GM21786 (cell line): ENCODE measurements around the gene PRICKLE2.

Experiments
- ATAC-seq: cut with Tn5 transposase; IDR thresholded peaks from one replicate; pipeline ENCODE4 v1.9.1; 2021; ENCODE audit not compliant: unreplicated experiment

PRICKLE2 gene

DNA sequence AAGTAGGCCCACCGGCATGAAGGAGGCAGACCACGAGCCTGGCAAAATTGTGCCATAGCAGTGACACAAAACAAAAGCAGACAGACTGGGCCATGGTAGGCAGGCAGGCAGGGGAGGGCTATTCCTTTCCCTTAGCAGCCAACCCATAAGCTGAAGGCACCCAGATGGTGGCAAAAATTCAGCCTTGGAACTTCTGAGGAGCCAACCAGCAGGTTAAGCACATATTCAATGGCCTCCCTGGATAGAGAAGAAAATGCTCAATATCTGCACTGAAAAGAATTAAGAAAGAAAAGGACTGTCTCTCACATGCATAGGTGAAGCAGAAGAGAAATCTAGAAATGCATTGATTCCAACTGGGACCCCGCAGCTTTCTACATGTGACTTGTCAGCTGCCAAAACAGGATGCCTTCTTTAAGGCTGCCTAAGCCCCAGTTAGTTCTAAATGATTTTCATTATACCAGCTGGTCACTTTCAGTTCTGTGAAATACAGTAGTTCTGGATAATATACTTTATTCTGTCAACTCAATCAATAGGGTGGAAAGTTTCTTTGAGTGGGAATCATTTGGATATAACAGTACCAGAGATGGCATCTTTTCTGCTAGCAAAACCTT is 2.7 kb downstream of the PRICKLE2 start:
- ATAC-seq = no peak

DNA sequence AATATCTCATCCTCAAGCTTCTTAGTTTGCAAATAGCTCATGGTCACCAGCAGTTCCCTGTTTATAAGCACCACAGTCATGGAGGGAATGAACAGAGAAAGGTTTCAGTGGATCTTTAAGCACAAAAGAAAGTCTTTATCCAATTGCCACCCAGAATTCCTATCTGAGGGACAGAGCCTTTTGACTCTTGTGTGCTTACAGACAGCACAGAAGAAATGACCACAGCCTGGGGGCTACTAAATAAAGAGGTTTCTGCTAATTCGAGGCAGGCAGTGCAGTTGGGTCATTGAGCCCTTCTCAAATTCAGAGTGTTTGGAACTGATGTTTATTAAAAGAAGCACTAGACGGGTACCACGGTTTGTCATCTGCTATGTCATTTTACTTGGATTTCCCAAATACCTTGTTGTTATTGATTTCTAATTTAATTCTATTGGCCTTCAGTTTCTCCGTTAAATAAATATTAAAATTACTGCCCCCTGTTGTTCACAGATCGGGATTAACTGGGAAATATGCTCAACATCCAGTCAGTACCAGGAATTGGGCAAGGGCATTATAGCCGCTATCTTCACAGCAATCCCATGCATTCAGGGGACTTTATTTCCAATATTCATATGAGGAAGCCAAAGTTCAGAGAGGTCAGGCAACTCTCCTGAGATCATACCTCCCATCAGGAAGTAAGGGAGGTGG is 3.6 kb downstream of the PRICKLE2 start:
- no peak for ATAC-seq

DNA sequence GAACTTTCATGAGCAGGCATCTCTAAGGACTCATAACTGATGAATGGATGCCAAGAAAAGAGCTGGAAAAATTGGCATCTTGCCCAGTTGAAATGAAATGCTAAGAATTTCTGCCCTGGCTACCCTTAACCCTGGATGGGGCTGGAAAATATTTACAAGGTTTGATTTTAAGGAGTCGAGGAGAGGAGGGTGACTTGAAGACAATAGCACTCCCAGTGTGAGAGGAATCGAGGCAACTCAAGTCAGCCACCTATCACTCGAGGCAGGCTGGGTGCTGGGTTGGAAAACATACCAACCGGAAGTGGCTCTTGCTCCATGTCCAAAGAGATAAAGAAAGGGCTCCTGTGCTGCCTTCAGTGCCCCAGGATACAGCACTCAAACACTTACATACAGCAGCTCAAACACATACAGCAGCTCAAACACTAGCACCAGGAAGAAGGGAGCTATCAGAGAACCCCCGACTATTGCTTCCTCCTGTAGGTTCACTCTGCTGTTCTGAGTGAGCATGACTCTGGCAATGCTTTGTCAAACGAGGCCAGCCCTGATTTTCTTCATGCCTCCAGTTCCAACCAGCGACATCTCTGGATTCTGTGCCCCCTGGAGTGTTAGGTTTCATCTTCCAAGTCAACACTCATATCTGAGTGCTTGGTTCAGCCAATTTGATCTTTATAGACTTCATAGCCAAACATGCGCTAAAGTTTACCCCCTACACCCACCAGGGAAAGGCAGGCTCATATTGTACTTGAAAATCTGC is 4.9 kb downstream of the PRICKLE2 start:
- ATAC-seq = no peak

DNA sequence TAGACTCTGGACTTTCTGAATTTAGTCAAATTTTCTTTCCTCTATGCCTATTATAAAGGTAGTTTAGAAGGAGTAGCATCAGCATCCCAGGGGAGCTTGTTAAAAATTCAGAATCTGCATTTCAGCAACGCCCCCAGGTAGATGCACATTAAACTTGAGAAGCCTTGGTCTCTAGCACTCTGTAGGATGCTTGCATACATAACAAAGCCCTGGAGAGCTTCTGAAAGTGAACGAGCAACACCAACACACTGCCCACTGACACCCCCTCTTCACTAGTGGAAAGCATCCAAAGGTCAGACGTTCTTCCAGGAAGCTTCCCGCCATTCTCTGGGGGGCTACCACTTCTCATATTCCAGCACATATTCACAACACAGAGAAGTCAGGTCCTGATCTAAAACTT is 6.5 kb downstream of the PRICKLE2 start:
- no peak for ATAC-seq

DNA sequence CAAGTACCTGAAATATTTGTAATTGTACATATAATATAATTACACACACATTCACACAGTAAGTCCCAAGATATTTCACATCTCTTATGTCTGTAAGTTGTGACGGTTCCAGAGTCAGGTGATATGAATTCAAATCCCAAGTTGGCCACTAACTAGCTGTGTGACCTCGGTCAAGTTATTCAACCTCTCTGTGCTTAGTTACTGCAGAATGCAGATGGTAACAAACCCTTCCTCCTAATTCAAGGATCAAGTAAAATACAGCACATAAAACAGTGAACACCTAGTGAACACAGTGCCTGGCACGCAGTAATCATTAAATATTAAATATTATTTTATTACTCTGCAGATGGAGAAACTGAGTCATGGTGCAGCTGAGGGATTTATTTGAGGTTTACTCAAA is 6.9 kb downstream of the PRICKLE2 start:
- no peak for ATAC-seq

DNA sequence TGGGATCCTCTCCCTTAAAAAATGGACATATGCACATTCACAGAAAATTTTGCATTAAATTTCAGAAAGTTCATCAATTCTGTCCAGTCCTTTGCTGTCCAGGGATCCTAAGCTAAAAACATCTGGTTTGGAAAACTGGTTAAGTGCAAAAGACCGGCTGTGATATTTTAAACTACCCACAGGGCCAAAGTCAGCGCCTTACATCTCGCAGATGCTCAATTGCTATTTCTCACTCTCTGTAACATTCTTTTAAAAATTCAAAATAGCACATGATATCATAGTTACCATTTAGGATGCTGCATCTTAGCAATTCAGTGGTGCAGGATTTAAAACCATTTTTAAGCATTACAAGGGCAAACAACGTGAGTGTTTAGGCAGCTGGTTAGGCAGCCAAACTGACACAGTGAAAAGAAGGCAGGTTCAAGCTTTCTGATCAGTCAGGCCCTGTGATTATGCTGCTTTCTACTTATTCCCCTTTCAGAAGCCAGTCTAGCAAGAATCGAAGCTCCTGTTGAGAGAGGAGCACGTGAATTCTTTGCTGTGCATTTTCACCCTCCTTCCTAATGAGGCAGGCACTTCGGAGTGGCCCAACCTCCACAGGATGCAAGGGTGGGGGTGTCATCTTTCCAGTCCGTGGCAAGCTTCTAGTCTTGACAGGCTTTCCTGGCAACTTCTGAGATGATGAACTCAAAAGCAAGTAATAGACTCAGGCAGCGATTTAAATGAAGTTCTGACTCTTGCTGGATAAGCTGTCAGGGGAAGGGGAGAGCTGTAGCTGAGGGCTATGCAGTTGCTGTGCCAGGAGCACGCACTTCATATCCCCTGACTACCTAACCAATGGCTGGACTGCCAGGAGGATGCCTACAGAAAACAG is 8.8 kb downstream of the PRICKLE2 start:
- no peak for ATAC-seq

DNA sequence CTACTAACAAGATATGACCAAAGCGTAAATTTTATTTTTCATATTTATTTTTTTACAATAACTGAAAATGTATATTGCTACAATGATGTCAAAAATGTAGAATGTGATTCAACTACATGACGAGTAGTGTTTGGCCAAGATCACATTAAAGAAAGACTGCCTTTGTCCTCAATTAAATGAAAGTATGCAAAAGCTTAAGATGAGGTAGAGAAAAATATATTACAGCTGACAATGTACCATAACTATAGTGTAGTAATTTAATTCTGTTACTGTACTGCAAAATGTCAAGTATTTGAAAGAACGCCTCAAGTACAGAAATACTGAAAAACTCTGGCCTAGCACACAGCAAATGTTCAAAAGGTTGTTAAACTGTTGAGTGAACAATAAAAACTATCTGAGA is 9.7 kb downstream of the PRICKLE2 start:
- no peak for ATAC-seq

DNA sequence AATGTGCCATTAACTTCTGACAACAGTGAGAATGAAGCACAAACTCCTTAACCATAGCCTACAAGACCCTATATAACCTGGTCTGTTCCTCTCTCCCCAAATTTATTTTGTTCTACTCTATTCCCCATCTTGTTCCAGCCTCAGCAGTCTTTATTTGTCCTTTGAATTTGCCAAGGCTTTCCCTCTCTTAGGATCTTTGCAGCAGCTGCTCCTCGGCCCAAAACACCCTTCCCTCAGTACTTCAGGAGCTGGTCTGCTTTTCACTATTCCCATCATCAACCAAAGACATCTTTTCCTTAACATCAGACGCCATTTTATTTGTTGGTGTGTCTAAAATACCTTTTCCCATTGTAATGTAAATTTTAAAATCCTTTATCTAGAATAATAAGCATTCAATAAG is 10.2 kb downstream of the PRICKLE2 start:
- ATAC-seq = no peak

DNA sequence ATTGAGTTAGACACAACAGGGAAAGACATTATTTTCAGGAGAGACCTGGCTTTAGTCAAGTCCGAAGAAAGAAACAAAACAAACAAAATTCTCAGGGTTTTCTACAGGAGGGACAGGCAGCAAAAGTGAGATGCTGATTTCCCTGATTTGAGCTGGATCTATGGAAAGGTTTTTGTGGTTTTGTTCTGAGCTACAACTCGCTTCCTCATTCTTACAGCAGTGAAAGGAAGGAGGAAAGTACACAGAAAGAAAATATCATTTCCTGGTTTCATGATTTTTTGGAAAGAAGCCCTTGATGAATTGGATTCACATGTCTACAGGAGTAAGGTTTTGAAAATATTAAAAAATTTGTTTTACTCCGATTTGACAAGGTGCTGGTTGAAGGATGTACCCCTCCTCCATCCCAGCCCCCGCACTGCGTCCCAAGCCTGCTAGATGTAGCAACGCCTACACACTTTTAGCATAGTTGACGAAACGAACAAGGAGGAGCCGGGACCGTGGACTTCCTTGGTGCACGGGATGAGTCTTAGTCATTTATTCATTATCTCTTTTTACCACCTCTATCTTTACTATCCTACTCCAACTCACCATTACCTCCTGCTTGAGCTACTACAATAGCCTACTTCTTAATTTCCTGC is 10.8 kb downstream of the PRICKLE2 start:
- ATAC-seq = no peak

DNA sequence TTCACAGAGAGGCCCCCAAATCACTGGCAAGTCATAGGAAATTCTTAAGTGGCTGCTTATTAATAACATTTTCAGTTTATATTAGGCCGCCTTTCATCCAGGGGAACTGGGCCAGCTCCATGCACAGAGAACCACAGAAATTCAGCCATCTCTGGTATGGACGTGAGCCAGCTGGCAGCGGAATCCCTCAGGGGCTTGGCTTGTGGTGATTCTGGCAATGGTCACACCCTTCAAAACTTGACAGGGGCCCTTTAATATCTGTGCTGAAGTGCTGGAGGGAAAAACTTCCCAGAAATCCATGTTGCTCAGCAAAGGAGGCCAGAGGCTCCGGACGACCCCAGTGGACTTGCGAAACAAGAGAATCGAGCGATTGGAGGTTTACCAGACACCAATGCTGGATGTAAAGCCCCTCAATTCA is 11.3 kb downstream of the PRICKLE2 start:
- no peak for ATAC-seq

DNA sequence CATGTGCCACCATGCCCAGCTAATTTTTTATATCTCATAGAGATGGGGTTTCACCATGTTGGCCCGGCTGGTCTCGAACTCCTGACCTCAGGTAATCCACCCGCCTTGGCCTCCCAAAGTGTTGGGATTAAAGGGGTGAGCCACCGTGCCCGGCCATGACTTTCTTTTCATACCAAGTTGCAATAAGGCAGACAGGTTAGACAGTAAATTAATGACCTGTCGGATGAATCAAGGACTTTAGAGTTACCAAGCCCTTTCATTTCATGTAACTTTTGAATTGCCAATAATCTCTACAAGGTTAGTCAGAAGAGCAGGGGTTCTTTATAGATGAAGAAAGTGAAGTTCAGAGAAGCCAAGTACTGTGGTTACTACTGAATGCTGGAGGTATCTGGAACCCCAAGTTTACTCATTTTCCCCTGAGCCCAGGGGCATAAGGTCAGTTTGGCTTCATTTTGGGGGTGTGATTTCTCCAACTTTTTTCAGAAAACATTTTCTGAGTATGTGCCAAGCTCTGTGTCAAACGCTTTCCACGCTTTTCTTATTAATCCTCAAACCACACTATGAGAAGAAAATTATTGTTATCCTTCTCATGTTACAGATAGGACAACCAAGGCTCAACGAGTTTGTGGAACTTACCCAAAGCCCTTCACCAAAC is 11.9 kb downstream of the PRICKLE2 start:
- no peak for ATAC-seq

DNA sequence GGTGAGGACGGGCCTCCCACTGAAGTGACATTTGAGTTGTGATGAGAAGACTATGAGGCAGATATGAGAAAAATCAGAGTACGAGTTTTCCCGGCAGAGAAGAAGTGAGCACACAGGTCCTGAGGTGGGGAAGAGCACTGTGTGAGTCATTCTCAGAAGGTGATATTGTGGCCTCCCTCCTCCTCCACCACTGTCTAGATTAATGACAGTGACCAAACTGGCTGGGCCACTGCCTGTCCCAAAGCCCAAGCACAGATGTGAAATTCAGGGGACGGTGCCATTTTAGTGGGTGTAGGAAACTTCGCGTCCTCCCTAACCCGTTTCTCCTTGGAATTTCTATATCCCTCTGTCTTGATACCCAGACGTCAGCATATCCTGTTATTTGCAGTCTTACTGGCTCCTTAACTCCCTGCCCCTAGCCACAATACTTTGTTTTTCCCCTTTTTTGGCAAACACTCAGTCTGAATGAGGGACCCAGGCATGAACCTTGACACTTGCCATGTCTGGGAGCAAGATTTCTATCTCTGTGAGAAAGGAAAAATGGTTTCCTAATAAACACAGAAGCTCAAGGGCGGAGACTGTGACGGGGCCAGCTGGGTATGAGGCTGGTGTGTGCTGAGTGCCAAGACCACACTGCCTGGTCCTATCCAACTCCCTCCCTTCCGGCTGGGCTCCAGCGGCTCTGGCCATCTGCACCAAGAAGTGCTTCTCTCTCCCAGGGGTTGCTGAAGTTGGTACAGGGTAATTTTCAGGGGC is 15.2 kb downstream of the PRICKLE2 start:
- no peak for ATAC-seq

DNA sequence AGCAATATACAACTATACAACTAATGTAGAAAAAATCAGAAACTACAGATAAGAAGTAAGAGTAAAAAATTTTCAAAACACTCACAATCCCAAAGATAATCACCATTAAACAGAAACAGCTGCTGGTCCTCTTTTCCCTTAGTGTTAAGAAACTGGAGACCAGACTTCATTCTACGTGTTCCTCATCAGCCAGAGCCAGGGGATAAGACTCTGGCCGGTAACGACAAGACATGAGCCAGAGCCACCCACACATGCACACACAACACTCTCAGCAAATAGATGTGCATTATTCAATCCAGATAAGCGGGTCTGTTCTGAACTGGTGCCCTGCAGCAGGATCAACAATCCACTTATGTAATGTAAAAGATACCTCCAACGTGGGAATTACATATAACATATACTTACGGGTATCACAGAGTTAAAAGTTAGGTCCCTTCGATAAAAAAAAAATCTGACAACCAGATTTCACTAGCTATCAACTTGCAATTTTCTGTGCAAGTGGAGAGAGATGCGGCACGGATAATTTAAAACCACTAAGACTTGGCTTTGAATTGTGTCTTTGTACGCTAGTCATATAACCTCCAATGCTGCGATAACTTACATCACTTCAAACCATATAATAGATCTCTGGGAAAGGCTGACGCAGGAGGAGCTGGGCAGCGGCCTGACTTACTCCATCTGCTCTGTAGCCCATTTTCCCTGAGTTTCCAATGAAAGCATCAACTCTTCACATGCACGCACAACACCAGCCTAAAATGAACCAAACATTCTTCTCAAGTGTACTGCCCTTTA is 17.8 kb downstream of the PRICKLE2 start:
- no peak for ATAC-seq

DNA sequence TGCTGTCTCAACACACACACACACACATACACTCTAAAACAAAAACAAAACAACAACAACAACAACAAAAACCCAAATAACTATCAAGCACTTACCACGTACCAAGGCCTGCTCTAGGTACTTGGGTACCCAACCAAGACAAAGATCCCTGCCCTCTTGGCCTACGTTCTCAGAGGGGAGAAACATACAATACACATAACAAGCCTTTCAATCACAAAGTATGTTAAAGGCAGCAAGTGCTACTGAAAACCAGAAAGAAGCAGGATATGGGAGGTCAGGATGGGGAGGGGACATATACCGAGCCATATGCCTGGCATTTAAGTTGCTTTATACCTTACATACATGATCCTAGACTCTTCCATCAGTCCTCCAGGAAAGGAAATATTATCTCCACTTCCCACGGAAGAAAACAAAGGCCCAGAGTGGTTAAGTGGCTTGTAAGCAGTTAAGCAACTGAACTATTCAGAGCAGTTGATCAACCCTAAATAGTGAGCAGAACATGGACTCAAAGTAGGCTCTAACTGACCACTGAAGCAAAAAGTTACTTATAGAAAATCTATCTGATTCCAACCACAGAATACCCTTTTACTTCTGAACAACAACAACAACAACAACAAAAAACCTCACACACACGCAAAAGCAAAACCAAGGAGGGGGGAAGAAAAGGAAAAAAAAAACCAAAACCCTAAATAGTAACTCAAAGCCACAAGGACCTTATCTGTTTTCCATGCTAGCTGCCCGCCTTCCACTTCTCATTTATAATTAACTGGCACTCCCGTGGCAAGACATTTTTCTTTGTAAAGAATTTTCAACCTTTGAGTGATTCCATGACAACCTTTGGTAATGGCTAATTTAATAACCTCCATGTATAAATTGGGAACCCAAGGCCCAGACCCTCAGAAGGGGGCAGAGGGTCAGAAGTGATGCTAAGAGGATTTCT is 21.0 kb downstream of the PRICKLE2 start:
- no peak for ATAC-seq

DNA sequence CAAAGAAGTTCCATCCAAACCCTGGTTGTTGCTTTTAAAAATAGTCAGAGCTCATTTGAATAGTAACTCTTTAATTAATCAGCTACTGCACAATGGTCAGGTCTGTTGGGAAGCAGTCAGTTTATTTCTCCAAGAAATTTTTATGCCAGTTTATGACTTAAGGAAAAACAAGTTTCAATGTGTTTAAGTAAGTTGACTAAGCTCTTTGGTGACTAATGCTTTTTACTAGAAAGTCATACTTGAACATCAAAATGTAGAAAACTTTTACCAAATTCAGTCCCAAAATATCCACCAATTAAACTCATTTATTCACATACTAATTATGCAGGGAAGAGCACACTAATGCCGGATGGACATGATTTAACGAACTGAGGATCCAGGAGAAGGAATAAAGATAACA is 22.1 kb downstream of the PRICKLE2 start:
- ATAC-seq = no peak

DNA sequence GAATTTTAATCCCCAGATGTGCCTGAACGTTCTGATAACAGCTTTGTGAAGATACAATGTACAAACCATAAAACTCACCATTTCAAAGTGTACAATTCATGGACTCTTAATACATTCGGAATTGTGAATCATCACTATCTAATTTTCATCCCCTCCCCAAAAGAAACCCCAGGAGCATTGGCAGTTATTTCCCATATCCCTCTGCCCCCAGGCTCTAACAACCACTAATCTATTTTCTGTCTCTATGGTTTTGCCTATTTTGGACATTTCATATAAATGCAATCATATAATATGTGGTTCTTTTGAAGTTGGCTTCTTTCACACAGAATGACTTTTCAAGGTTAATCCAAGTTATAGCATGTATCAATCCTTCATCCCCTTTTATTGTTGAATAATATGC is 25.3 kb downstream of the PRICKLE2 start:
- no peak for ATAC-seq

DNA sequence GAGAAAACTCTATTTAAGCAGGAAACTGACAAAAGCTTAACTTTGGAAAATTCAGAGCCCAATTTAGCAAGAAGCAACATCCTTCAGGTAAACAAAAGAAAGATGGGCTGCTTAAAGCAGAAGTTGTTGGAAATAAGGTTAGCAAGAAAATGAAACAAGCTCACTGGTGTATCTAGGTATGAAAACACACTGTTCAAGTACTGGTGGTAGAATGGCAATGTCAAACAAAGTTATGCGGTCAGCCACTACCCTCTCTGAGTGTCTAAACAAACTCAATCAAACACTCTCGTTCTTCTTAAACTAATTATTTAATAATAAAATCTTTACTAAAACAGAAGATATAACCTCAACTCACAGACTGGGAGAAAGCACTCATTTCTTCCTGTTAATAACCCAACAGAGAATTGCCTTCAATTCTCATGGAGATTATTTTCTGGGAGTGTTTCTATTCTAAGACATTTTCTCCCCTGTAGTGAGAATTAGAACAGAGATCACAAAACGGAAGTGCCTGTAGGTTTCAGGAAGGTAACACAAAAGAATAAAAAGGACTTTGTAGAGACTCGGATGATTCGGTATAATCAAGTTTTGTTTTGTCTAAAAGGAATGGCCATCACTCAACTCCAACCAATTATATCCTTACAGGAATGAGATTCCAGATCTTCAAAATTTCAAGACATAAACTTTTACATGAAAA is 28.9 kb downstream of the PRICKLE2 start:
- ATAC-seq = no peak
